Astrocyte of the spinal cord (primary cell): ENCODE results near the gene THBS1.

Source experiments
- DNase-seq: peaks from one replicate; pipeline ENCODE4 v3.0.0; 2011; ENCODE audit warnings: low read depth, low spot score
- H3K4me3 ChIP-seq: 2 replicates; pipeline ENCODE4 v1.5.1; 2011; ENCODE audit warnings: low read depth, mild to moderate bottlenecking, low read length, moderate library complexity
- in situ Hi-C: cut with HindIII; loops from 2 replicates; pipeline ENCODE4 v1.10.0; 2017; ENCODE audit warnings: low sequenced_read_pairs
- TF ChIP-seq, protein P1 (sequence below): IDR thresholded peaks from 2 replicates; pipeline ENCODE4 v1.5.1; 2012; ENCODE audit warnings: low read depth, mild to moderate bottlenecking, low read length, inconsistent platforms

Gene THBS1

GRCh38 chr15:39580485-39581241 is at the start of gene THBS1:
THBS1 (plus strand) TSS chr15:39581079; CDS start chr15:39581858, 779 bp downstream.
- DNase-seq: peak; percentile 95
- TF ChIP-seq, protein P1, sequence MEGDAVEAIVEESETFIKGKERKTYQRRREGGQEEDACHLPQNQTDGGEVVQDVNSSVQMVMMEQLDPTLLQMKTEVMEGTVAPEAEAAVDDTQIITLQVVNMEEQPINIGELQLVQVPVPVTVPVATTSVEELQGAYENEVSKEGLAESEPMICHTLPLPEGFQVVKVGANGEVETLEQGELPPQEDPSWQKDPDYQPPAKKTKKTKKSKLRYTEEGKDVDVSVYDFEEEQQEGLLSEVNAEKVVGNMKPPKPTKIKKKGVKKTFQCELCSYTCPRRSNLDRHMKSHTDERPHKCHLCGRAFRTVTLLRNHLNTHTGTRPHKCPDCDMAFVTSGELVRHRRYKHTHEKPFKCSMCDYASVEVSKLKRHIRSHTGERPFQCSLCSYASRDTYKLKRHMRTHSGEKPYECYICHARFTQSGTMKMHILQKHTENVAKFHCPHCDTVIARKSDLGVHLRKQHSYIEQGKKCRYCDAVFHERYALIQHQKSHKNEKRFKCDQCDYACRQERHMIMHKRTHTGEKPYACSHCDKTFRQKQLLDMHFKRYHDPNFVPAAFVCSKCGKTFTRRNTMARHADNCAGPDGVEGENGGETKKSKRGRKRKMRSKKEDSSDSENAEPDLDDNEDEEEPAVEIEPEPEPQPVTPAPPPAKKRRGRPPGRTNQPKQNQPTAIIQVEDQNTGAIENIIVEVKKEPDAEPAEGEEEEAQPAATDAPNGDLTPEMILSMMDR: no peak
- in situ Hi-C loops: no loop called here
- peak within 1 kb of the TSS; percentile 68 for H3K4me3 ChIP-seq

DNA sequence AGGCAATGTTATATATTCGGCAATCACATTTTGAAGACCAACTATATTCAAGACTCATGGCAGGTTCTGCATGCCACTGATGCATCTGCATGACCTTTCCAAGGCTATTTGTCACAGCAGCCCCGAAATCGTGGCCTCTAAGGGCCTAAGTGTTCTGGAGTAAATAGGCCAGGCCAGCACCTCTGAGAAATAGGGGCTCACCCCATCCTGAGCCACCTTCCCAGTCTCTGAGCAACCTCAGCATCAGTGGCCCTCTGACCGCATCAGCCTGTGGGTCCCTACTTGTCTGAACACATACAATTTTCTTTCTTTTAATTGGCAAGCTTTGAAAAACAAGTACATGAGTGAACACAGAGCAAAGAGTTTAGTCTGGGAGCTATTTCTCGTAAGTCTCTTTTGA is 45.9 kb upstream of the THBS1 start:
- in situ Hi-C loops: no loop called here
- TF ChIP-seq, protein P1: no peak
- no peak overlapping the region for H3K4me3 ChIP-seq
- DNase-seq: no peak

- TF ChIP-seq, protein P1: no peak
- no peak overlapping the region for H3K4me3 ChIP-seq
- no peak for DNase-seq
- in situ Hi-C loops: no loop called here
Measured at GRCh38 chr15:39535466-39535865, 45.4 kb upstream of the THBS1 start.

GRCh38 chr15:39538936-39539335 is 41.9 kb upstream of the THBS1 start:
- DNase-seq: no peak
- no peak overlapping the region for H3K4me3 ChIP-seq
- in situ Hi-C loops: no loop called here
- TF ChIP-seq, protein P1: no peak

DNA sequence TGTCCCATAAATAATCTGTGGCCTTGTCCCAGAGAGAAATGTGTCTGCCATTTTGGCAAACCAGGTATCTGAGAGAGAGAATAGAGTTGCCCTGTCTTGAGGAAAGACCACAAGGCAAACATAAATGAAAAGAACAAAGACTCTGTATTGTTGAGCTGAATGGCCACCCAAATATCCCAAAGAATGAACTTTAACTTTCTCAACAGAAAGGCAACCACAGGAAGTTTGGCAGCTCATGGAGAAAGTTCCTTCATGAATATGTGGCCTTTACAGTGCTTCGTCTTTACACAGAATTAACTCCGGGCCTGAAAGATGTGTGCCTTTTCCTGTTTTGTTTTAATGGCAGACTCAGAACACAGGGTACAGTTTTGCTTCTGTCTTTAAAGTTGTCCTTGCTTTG is 41.4 kb upstream of the THBS1 start:
- in situ Hi-C loops: no loop called here
- peak; percentile 53 for DNase-seq
- TF ChIP-seq, protein P1: no peak
- no peak overlapping the region for H3K4me3 ChIP-seq

GRCh38 chr15:39539973-39540558 is 40.8 kb upstream of the THBS1 start:
- no peak for DNase-seq
- TF ChIP-seq, protein P1: no peak
- in situ Hi-C loops: no loop called here
- no peak overlapping the region for H3K4me3 ChIP-seq
